CD4-positive, alpha-beta T cell (primary cell): Measurements from ENCODE around the gene C4BPA. TPM values are rescaled to one million over a fixed set of nuclear protein-coding genes. Genes with fewer than 3 reads are reported as not detected.

ENCODE experiments used
- ATAC-seq: fragments of 200-7000 bp; cut with Tn5 transposase; one replicate; pipeline ENCODE4 v1.10.0; 2022; ENCODE audit warnings: mild to moderate bottlenecking; ENCODE audit not compliant: poor library complexity
- CTCF ChIA-PET: fragments of 350-600 bp; sonication (Branson Sonifier 250); formaldehyde crosslinking; loops from one replicate; lab custom pipeline; 2021; ENCODE audit warnings: antibody characterized with exemption, inconsistent platforms; lab: Charles Lee
- POLR2A ChIA-PET: fragments of 350-600 bp; sonication (Branson Sonifier 250); formaldehyde crosslinking; loops from one replicate; lab custom pipeline; 2021; ENCODE audit warnings: antibody characterized with exemption, inconsistent platforms; lab: Charles Lee
- DNase-seq, 14 experiments: peaks; one replicate each; pipeline ENCODE4 v3.0.0-alpha.2; 2013 to 2020; ENCODE audit warnings: mixed read lengths in 2 of 14
- H3K27ac ChIP-seq, 2 donors: one replicate each; pipeline versions ENCODE4 v1.5.1 to v1.7.0; 2013; ENCODE audit warnings: low read length in 2 of 2, low read depth in 1 of 2, mild to moderate bottlenecking in 1 of 2
- H3K27me3 ChIP-seq, 2 experiments: 1 replicate in 1 of 2; 2 replicates in 1 of 2; pipeline versions ENCODE4 v1.6.1 to v1.7.0; 2013; ENCODE audit warnings: low read length in 2 of 2, control low read depth in 1 of 2, mild to moderate bottlenecking in 1 of 2, moderate library complexity in 1 of 2; ENCODE audit not compliant: insufficient read depth in 2 of 2, control insufficient read depth in 1 of 2
- H3K36me3 ChIP-seq: one replicate; pipeline ENCODE4 v1.6.1; 2013; ENCODE audit warnings: low read length, control low read depth; ENCODE audit not compliant: insufficient read depth
- H3K4me1 ChIP-seq: one replicate; pipeline ENCODE4 v1.6.1; 2013; ENCODE audit warnings: low read length, control low read depth; ENCODE audit not compliant: insufficient read depth
- H3K4me3 ChIP-seq: one replicate; pipeline ENCODE4 v1.5.1; 2013; ENCODE audit warnings: mild to moderate bottlenecking, low read length, moderate library complexity
- H3K9me3 ChIP-seq, 2 experiments: 1 replicate in 1 of 2; 2 replicates in 1 of 2; pipeline versions ENCODE4 v1.6.1 to v1.7.0; 2013; ENCODE audit warnings: low read length in 2 of 2, mild to moderate bottlenecking in 2 of 2, control low read depth in 1 of 2, moderate library complexity in 1 of 2; ENCODE audit not compliant: control insufficient read depth in 1 of 2, insufficient read depth in 1 of 2
- H3K27ac Mint-ChIP-seq: one replicate; pipeline ENCODE4 v1.8.0; 2020; ENCODE audit warnings: mixed read lengths
- H3K27me3 Mint-ChIP-seq: one replicate; pipeline ENCODE4 v1.8.0; 2021; ENCODE audit warnings: mixed read lengths
- H3K36me3 Mint-ChIP-seq: one replicate; pipeline ENCODE4 v1.8.0; 2021; ENCODE audit warnings: low read depth, mixed read lengths
- H3K4me1 Mint-ChIP-seq: one replicate; pipeline ENCODE4 v1.8.0; 2021; ENCODE audit warnings: low read depth, mixed read lengths
- H3K4me3 Mint-ChIP-seq: one replicate; pipeline ENCODE4 v1.8.0; 2020; ENCODE audit warnings: mild to moderate bottlenecking, mixed read lengths
- H3K9me3 Mint-ChIP-seq: one replicate; pipeline ENCODE4 v1.8.0; 2020; ENCODE audit warnings: mixed read lengths
- intact Hi-C, 2 experiments: fragments of 100-400 bp; cut with DNase I in 1 of 2; cut with micrococcal nuclease in 1 of 2; formaldehyde crosslinking; loops; one replicate each; pipeline versions ENCODE4 v1.15.1 to v1.9.0; 2023 to 2025; cut with DNase I, micrococcal nuclease
- total RNA-seq, 174 experiments: library from RNA in 2 of 174; stranded (reverse) in 2 of 174; gene quantifications; one replicate each; pipeline ENCODE4 v1.2.3 and lab custom pipeline; 2021 to 2026
- TF ChIP-seq, protein P1 (sequence below): fragments of 200-600 bp; IDR thresholded peaks from one replicate; pipeline ENCODE4 v1.8.0; 2022; ENCODE audit warnings: antibody characterized with exemption, mild to moderate bottlenecking

Gene C4BPA
- total RNA-seq, 2 experiments from 2014 or later, result not detected

DNA sequence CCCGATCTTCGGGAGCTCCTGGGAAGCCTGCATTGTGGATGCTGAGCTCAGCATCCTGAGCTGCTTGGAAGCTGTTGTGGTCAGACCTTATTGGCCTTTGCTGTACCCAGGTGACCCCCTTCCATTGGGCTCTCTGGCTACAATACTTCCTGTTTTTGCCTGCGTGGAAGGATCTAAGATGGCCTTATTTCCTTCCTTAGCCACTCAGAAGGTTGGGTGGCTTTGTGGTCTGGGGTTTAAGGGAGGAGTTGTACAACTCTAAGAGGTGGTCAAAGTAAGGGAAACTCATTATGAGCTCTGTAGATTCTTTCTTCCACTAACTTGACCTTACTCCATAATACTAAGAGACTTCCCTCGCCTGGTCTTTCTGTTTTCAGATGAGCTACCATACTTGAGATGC is 33.2 kb upstream of the C4BPA start:
- Mint-ChIP-seq H3K4me1 (peaks cover 34% of the 10 kb centered on the region), H3K27ac (peak overlapping the region; percentile 67), H3K9me3 (no peaks in the 10 kb centered on the region), H3K36me3 (peaks cover 7% of the 10 kb centered on the region), H3K4me3 (no peak overlapping the region), H3K27me3 (no peaks in the 10 kb centered on the region)
- peak in 1 of 14 experiments; percentile 38 for DNase-seq
- peak; percentile 12 for ATAC-seq
- ChIA-PET POLR2A (interaction anchor here (0.9 to 2.4 kb wide), 5 partner anchors 16 to 250 kb away, joined by 4 to 9 read pairs (median 4); partner anchors contain the start of genes CD55 and PFKFB2), CTCF (interaction anchor here (1.2 to 1.9 kb wide), 2 partner anchors 18 to 21 kb away, joined by 4 to 6 read pairs; partner anchors contain the start of gene PFKFB2)
- no peak overlapping the region for H3K4me3 ChIP-seq
- TF ChIP-seq, protein P1, sequence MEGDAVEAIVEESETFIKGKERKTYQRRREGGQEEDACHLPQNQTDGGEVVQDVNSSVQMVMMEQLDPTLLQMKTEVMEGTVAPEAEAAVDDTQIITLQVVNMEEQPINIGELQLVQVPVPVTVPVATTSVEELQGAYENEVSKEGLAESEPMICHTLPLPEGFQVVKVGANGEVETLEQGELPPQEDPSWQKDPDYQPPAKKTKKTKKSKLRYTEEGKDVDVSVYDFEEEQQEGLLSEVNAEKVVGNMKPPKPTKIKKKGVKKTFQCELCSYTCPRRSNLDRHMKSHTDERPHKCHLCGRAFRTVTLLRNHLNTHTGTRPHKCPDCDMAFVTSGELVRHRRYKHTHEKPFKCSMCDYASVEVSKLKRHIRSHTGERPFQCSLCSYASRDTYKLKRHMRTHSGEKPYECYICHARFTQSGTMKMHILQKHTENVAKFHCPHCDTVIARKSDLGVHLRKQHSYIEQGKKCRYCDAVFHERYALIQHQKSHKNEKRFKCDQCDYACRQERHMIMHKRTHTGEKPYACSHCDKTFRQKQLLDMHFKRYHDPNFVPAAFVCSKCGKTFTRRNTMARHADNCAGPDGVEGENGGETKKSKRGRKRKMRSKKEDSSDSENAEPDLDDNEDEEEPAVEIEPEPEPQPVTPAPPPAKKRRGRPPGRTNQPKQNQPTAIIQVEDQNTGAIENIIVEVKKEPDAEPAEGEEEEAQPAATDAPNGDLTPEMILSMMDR, result no peak
- no peak overlapping the region for H3K27ac ChIP-seq
- H3K9me3 ChIP-seq, result no peaks in the 10 kb centered on the region
- peaks cover 28% of the 10 kb centered on the region for H3K4me1 ChIP-seq
- intact Hi-C loops, result loop anchor here (2.0 to 10.0 kb wide), 2 partner anchors 18 to 136 kb away; partner anchors contain the start of gene PFKFB2 (in 1 of the 2)
- H3K27me3 ChIP-seq, result no peaks in the 10 kb centered on the region
- no peaks in the 10 kb centered on the region for H3K36me3 ChIP-seq

DNA sequence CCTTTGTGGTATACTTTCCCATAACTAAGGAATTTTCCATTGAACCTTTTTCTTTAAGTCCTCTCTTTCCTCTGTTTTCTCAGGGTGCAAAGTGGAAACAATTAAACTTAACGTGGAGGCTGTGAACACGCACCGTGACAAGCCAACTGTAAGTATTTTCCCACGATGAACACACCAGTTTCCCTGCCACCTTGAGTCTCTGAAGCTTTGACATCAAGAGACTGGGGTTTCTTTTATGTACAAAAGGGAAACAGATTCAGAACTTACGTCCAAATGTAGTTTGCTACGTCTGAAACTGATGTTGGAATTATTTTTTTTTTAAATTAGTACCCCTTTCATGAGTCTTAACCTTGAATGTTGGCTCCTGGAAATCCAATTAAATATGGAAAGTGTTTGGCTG is 32.6 kb upstream of the C4BPA start:
- peaks cover 28% of the 10 kb centered on the region for H3K4me1 ChIP-seq
- Mint-ChIP-seq H3K36me3 (peaks cover 4% of the 10 kb centered on the region), H3K4me1 (peaks cover 34% of the 10 kb centered on the region), H3K27me3 (no peaks in the 10 kb centered on the region), H3K27ac (peak overlapping the region; percentile 67), H3K4me3 (peak overlapping the region; percentile 36), H3K9me3 (no peaks in the 10 kb centered on the region)
- H3K27ac ChIP-seq, result no peak overlapping the region
- ChIA-PET CTCF (interaction anchor here (1.2 to 1.9 kb wide), 2 partner anchors 18 to 22 kb away, joined by 4 to 6 read pairs; partner anchors contain the start of gene PFKFB2), POLR2A (interaction anchor here (0.9 to 2.4 kb wide), 5 partner anchors 17 to 250 kb away, joined by 4 to 9 read pairs (median 4); partner anchors contain the start of genes CD55 and PFKFB2)
- H3K9me3 ChIP-seq, result no peaks in the 10 kb centered on the region
- DNase-seq, result peak in 4 of 14 experiments; percentile 9 to 67 (median 38)
- no peak overlapping the region for H3K4me3 ChIP-seq
- no peaks in the 10 kb centered on the region for H3K27me3 ChIP-seq
- TF ChIP-seq, protein P1, result no peak
- no peaks in the 10 kb centered on the region for H3K36me3 ChIP-seq
- peak; percentile 87 for ATAC-seq
- intact Hi-C loops, result loop anchor here (2.0 to 10.0 kb wide), 2 partner anchors 19 to 137 kb away; partner anchors contain the start of gene PFKFB2 (in 1 of the 2)

DNA sequence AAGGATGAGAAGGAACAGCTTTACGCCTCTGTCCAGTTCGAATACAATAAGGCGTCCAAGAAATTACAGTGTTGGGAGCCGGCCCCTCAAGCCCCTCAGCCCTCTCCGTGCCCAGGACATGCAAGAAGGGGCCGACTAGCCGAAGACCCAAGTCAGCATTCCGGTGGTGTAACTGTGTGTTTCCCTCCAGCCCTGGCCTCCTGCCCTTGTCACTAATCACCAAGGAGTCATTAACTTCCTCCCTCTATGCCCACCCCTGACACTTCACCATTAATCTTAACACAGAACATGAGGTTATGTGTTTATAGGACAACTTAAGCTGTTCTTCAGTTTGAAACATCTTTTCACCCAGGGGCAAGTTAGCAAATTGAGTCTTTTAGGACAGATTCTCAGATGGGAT is 31.8 kb upstream of the C4BPA start:
- CTCF ChIA-PET, result interaction anchor here (1.9 kb wide), 1 partner anchor 22 kb away, joined by 6 read pairs; no protein-coding TSS in a partner anchor
- Mint-ChIP-seq H3K4me3 (no peak overlapping the region), H3K4me1 (peaks cover 34% of the 10 kb centered on the region), H3K36me3 (peaks cover 4% of the 10 kb centered on the region), H3K27me3 (no peaks in the 10 kb centered on the region), H3K9me3 (no peaks in the 10 kb centered on the region), H3K27ac (no peak overlapping the region)
- H3K36me3 ChIP-seq, result no peaks in the 10 kb centered on the region
- intact Hi-C loops, result loop anchor here in 1 of 2 experiments (10.0 kb wide), 1 partner anchor 137 kb away; no protein-coding TSS in a partner anchor
- no peak overlapping the region for H3K27ac ChIP-seq
- POLR2A ChIA-PET, result interaction anchor here (1.5 kb wide), 1 partner anchor 18 kb away, joined by 4 read pairs; no protein-coding TSS in a partner anchor
- peaks cover 28% of the 10 kb centered on the region for H3K4me1 ChIP-seq
- ATAC-seq (no peak), DNase-seq (no peak)
- TF ChIP-seq, protein P1, result no peak
- no peak overlapping the region for H3K4me3 ChIP-seq
- H3K27me3 ChIP-seq, result no peaks in the 10 kb centered on the region
- no peaks in the 10 kb centered on the region for H3K9me3 ChIP-seq
